Mucosa of gallbladder (tissue), 1 donor: ENCODE measurements around the gene CD93. TPM values are rescaled to one million over a fixed set of nuclear protein-coding genes. Genes with fewer than 3 reads are reported as not detected.

Experiments
- DNase-seq: peaks from one replicate; pipeline ENCODE4 v3.0.0-alpha.2; 2020; ENCODE audit warnings: low spot score
- total RNA-seq: library from RNA; stranded (reverse); gene quantifications from one replicate; pipeline ENCODE4 v1.2.1, GENCODE V29; 2021
- donor health status: DM: no; HTN: no; CAD: no.

Gene CD93
- total RNA-seq, 1 donor from 2014 or later = 38.4 TPM

GRCh38 chr20:23120936-23121750, 35.0 kb upstream of the CD93 start:
- no peak for DNase-seq

GRCh38 chr20:23120261-23120660, 34.1 kb upstream of the CD93 start:
- no peak for DNase-seq

- DNase-seq = no peak
Observed at GRCh38 chr20:23119456-23120216, 33.5 kb upstream of the CD93 start.

- no peak for DNase-seq
Observed at GRCh38 chr20:23118766-23119165, 32.6 kb upstream of the CD93 start.

- DNase-seq = no peak
Observed at GRCh38 chr20:23118144-23118543, 32.0 kb upstream of the CD93 start.

- DNase-seq = no peak
Observed at GRCh38 chr20:23117738-23118137, 31.6 kb upstream of the CD93 start.

- no peak for DNase-seq
Observed at GRCh38 chr20:23116311-23117089, 30.4 kb upstream of the CD93 start.

- DNase-seq = no peak
Observed at GRCh38 chr20:23115822-23116221, 29.7 kb upstream of the CD93 start.

- no peak for DNase-seq
Observed at GRCh38 chr20:23114448-23115082, 28.4 kb upstream of the CD93 start.

GRCh38 chr20:23114018-23114417, 27.9 kb upstream of the CD93 start:
- peak; percentile 29 for DNase-seq

GRCh38 chr20:23112595-23112994, 26.5 kb upstream of the CD93 start:
- no peak for DNase-seq

GRCh38 chr20:23111944-23112342, 25.8 kb upstream of the CD93 start:
- DNase-seq = no peak

- no peak for DNase-seq
Observed at GRCh38 chr20:23111307-23111943, 25.3 kb upstream of the CD93 start.

GRCh38 chr20:23108871-23109270, 22.7 kb upstream of the CD93 start:
- no peak for DNase-seq

GRCh38 chr20:23107466-23107865, 21.3 kb upstream of the CD93 start:
- no peak for DNase-seq

- DNase-seq = peak; percentile 21
Observed at GRCh38 chr20:23106271-23106851, 20.2 kb upstream of the CD93 start.

GRCh38 chr20:23105193-23105592, 19.1 kb upstream of the CD93 start:
- DNase-seq = peak; percentile 47

GRCh38 chr20:23103284-23104018, 17.3 kb upstream of the CD93 start:
- no peak for DNase-seq

GRCh38 chr20:23101696-23102406, 15.7 kb upstream of the CD93 start:
- no peak for DNase-seq

- DNase-seq = no peak
Observed at GRCh38 chr20:23100720-23101107, 14.6 kb upstream of the CD93 start.
